Nephron progenitor cell (in vitro differentiated cells): ENCODE results near the gene UBALD1.

Source experiments
- DNase-seq: peaks from one replicate; pipeline ENCODE4 v3.0.0; 2021
- H3K27ac Mint-ChIP-seq: 2 replicates; pipeline ENCODE4 v1.8.0; 2021; ENCODE audit warnings: mild to moderate bottlenecking, moderate library complexity, mixed read lengths
- H3K27me3 Mint-ChIP-seq: 2 replicates; pipeline ENCODE4 v1.8.0; 2021; ENCODE audit warnings: mild to moderate bottlenecking, low read depth, mixed read lengths; ENCODE audit not compliant: poor library complexity
- H3K36me3 Mint-ChIP-seq: 2 replicates; pipeline ENCODE4 v1.8.0; 2021; ENCODE audit warnings: low read depth, mixed read lengths
- H3K4me1 Mint-ChIP-seq: 2 replicates; pipeline ENCODE4 v1.8.0; 2021; ENCODE audit warnings: mixed read lengths
- H3K4me3 Mint-ChIP-seq: 2 replicates; pipeline ENCODE4 v1.8.0; 2021; ENCODE audit warnings: mild to moderate bottlenecking, moderate library complexity, mixed read lengths
- H3K9me3 Mint-ChIP-seq: 2 replicates; pipeline ENCODE4 v1.8.0; 2021; ENCODE audit warnings: mild to moderate bottlenecking, moderate library complexity, mixed read lengths
- TF ChIP-seq, protein P1 (sequence below): fragments of 200-600 bp; sonication (generic); IDR thresholded peaks from 2 replicates; pipeline ENCODE4 v1.5.0; 2021; ENCODE audit warnings: antibody characterized with exemption

Gene UBALD1

DNA sequence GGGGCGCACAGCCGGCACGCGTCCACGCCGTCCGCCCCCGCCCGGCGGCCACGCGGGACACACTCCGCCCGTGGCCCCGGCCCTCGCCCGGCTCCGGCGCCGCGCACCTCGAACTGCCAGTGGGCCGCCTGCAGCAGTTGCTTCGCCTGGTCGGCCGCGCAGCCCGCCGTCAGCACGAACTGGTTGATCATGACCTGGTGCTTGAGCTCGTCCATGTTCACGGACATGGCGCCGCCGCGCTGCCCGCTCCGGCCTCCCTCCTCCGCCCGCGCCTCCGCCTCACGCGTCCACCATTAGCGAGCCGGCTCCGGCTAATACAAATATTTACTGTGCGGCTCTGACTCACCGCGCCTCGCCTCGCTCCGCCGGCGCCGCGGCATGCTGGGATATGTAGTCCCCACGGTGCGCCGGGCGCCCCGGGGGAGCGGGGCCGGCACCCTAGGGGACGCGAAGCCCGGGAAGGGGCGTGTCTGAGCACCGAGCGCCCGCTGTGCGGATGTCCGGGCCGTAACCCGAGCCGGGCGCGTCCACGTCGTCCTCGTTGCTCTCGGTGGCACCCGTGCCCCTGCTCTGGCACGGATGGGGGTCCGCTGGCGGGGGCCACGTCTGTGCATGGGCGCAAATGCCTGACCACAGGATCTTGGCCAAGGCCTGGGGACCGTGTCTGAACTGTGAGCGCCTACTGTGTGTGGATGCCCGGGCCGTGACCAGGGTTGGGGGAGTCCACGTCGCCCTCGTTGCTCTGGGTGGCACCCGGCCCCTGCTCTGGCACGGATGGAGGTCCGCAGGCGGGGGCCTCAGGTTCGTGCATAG, at the start of gene UBALD1:
TSS of gene UBALD1 (minus strand) at position 318 of the 813 bp plus-strand sequence. CDS start at position 227, 91 bp downstream.
- Mint-ChIP-seq H3K9me3 (no peaks in the 10 kb centered on the region), H3K36me3 (no peaks in the 10 kb centered on the region), H3K27me3 (no peaks in the 10 kb centered on the region), H3K4me3 (peak within 1 kb of the TSS; percentile 84), H3K27ac (peak within 1 kb of the TSS; percentile 48), H3K4me1 (peaks cover 48% of the 10 kb centered on the region)
- TF ChIP-seq, protein P1, sequence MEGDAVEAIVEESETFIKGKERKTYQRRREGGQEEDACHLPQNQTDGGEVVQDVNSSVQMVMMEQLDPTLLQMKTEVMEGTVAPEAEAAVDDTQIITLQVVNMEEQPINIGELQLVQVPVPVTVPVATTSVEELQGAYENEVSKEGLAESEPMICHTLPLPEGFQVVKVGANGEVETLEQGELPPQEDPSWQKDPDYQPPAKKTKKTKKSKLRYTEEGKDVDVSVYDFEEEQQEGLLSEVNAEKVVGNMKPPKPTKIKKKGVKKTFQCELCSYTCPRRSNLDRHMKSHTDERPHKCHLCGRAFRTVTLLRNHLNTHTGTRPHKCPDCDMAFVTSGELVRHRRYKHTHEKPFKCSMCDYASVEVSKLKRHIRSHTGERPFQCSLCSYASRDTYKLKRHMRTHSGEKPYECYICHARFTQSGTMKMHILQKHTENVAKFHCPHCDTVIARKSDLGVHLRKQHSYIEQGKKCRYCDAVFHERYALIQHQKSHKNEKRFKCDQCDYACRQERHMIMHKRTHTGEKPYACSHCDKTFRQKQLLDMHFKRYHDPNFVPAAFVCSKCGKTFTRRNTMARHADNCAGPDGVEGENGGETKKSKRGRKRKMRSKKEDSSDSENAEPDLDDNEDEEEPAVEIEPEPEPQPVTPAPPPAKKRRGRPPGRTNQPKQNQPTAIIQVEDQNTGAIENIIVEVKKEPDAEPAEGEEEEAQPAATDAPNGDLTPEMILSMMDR = no peak
- peak; percentile 85 for DNase-seq

- Mint-ChIP-seq H3K4me3 (no peak overlapping the region), H3K4me1 (peaks cover 34% of the 10 kb centered on the region), H3K9me3 (no peaks in the 10 kb centered on the region), H3K36me3 (peaks cover 8% of the 10 kb centered on the region), H3K27ac (peak overlapping the region; percentile 66), H3K27me3 (no peaks in the 10 kb centered on the region)
- TF ChIP-seq, protein P1 = no peak
- DNase-seq = no peak
Observed at GRCh38 chr16:4663777-4664465, 49.2 kb upstream of the UBALD1 start.

DNA sequence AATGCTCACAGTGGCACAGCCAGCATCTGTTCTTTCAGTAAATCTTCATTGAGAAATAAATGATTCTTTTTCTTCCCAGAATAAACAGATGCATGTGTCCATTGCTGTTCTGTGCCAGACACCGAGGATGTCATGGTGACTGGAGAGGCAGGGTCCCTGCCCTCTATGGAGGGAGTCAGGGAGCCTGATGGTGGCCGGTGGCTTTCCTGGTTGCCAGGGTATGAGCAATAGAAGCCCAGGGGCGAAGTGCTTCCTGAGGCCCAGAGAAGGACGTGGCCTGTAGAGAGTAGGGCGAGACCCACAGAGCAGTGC, 48.7 kb upstream of the UBALD1 start:
- TF ChIP-seq, protein P1 = no peak
- peaks cover 8% of the 10 kb centered on the region for H3K36me3 Mint-ChIP-seq
- H3K4me3 Mint-ChIP-seq = no peak overlapping the region
- peaks cover 37% of the 10 kb centered on the region for H3K4me1 Mint-ChIP-seq
- no peak for DNase-seq
- H3K27ac Mint-ChIP-seq = peak overlapping the region; percentile 66
- no peaks in the 10 kb centered on the region for H3K27me3 Mint-ChIP-seq
- no peaks in the 10 kb centered on the region for H3K9me3 Mint-ChIP-seq

DNA sequence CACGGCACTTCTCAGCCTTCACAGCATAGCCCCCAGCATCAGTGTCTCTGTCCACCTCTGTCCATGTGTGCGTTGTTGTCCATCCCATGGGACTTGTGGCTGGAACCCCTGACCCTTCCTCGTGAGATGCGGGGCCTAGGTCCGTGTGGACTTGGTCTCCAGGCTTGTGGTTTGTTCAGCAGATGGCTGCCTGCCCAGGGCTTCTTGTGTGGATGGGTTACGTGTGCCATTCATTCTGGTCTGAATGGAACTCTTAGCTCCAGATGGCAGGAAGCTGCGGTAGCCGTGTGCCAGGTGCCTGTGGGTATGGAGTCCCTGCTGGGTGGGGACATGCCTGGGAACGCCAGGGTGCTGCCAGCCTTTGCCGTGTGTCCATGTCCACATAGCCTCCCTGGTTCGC, 47.0 kb upstream of the UBALD1 start:
- H3K9me3 Mint-ChIP-seq = no peaks in the 10 kb centered on the region
- no peak overlapping the region for H3K27ac Mint-ChIP-seq
- H3K4me1 Mint-ChIP-seq = peaks cover 30% of the 10 kb centered on the region
- DNase-seq = no peak
- H3K27me3 Mint-ChIP-seq = no peaks in the 10 kb centered on the region
- TF ChIP-seq, protein P1 = no peak
- peaks cover 8% of the 10 kb centered on the region for H3K36me3 Mint-ChIP-seq
- H3K4me3 Mint-ChIP-seq = no peak overlapping the region

- TF ChIP-seq, protein P1 = no peak
- peak; percentile 58 for DNase-seq
- Mint-ChIP-seq H3K36me3 (peaks cover 16% of the 10 kb centered on the region), H3K4me3 (no peak overlapping the region), H3K27ac (peak overlapping the region; percentile 36), H3K9me3 (no peaks in the 10 kb centered on the region), H3K4me1 (peaks cover 30% of the 10 kb centered on the region), H3K27me3 (no peaks in the 10 kb centered on the region)
Observed at GRCh38 chr16:4660454-4661007, 45.8 kb upstream of the UBALD1 start.
